HG03045 (cell line): Measurements from ENCODE around the gene ZNF593.

Source experiments
- ATAC-seq: cut with Tn5 transposase; IDR thresholded peaks from one replicate; pipeline ENCODE4 v1.9.1; 2021; ENCODE audit warnings: mild to moderate bottlenecking, moderate library complexity; ENCODE audit not compliant: unreplicated experiment

The ZNF593 gene

GRCh38 chr1:26168410-26169197 is 1.1 kb upstream of the ZNF593 start, which contains the start of gene C1orf232:
Gene C1orf232 (minus strand): TSS chr1:26168963. CDS start chr1:26168499, 464 bp downstream.
- no peak for ATAC-seq

GRCh38 chr1:26169198-26169554 is 532 bp upstream of the ZNF593 start:
- no peak for ATAC-seq

- ATAC-seq = no peak
These were observed 739 bp downstream of the ZNF593 start for GRCh38 chr1:26170472-26170821.

- ATAC-seq = no peak
These were observed 1.7 kb downstream of the ZNF593 start, which contains the start of gene ZNF593OS for GRCh38 chr1:26171084-26172072. Gene ZNF593OS (minus strand): TSS chr1:26171832. CDS start chr1:26171661, 171 bp downstream.

DNA sequence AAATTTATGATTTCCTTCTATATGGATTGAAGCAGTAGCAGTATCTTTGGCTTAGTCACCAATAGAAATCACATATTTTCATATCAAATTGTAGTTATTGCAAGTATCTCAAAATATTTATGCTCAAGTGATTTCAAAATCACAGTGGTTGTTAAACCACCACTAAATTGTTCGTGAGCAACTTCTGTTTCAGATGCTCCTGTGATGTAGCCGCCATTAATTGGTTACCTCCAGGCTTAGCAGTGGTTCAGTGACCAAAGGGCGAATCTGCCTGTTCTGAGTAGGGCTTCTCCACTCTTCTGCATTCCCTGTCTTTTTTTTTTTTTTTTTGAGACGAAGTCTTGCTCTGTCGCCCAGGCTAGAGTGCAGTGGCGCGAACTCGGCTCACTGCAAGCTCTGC is 5.6 kb downstream of the ZNF593 start:
- ATAC-seq = no peak

GRCh38 chr1:26177182-26177684 is 7.5 kb downstream of the ZNF593 start, which contains the start of gene CNKSR1:
Gene CNKSR1 (plus strand): TSS chr1:26177491. CDS start chr1:26177548, 57 bp downstream.
- ATAC-seq = no peak

DNA sequence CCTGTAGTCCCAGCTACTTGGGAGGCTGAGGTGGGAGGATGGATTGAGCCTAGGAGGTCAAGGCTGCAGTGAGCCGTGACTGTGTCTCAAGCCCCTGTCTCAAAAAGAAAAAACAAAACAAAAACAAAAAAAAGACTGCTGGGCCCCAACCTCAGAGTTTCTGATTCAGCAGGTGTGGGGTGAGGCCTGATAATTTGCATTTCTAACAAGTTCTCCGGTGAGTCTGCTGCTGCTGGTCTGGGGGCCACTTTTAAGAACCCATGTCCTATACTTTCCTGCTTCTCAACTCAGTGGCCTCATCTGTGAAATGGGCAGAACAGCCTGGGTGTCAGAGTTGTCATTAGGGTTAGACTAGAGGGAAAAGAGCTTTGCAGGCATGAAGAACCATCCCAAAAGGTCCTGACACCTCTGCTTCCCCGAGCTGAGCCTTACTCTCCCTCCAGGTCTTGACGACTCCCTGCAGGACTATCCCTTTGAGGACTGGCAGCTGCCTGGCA is 10.3 kb downstream of the ZNF593 start:
- ATAC-seq = no peak

- no peak for ATAC-seq
These were observed 12.1 kb downstream of the ZNF593 start for GRCh38 chr1:26181586-26182382.

- no peak for ATAC-seq
These were observed 12.6 kb downstream of the ZNF593 start for GRCh38 chr1:26182383-26182696.

DNA sequence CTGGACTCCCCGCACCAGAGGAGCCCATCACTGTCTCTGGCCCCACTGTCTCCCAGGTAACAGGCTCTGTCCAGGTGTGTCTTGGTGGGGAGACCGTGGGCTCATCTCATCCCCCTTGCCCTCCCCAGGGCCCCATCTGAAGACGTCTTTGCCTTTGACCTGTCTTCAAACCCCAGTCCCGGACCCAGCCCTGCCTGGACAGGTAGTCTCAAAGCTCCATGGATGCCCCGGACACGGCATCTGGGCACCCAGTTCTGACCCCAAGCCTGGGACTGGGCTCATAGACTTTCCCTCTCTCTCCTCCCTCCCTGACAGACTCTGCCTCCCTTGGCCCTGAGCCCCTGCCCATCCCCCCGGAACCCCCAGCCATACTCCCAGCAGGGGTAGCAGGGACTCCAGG is 14.4 kb downstream of the ZNF593 start:
- no peak for ATAC-seq

GRCh38 chr1:26184883-26185282 is 15.2 kb downstream of the ZNF593 start:
- ATAC-seq = no peak

GRCh38 chr1:26187882-26188281 is 18.2 kb downstream of the ZNF593 start:
- no peak for ATAC-seq

GRCh38 chr1:26188477-26188876 is 18.8 kb downstream of the ZNF593 start:
- ATAC-seq = no peak

DNA sequence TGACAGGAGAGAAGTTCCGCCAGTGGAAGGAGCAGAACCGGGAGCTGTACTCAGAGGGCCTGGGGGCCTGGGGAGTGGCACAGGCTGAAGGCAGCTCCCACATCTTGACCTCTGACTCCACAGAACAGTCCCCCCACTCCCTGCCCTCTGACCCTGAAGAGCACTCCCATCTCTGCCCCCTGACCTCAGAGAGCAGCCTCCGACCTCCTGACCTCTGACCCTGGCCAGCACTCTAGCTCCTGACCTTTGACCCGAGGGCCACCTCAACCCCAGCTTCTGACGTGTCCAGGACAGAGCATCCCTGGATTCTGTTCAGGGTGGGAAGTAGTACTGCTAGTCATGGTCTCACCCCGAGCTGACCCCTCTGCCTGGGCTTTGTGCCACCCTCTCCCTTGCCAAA is 19.6 kb downstream of the ZNF593 start:
- no peak for ATAC-seq

DNA sequence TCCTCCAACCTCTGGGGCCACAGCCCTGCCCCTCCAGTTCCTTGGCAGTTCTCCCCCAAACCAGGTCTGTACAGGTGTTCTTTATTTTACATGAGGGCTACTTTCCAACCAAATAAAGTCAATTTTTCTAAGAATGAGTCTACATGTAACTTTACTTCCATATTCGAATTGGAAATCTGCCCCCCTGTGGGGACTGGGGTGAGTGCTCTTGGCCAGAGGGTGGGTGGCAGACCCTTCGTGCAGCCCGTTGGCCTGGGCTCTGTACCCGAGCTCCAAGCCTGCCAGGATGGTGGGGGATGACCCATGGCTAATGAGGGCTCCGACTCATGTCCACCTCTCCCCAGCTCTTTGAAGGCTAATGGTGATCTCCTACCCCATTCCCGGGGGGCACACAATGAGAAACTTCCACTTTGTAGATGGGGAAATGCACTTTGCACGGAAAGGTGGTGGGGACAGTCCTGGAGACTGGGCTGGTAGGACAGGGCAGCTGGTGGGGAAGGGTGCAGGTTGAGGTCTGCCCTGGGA is 20.1 kb downstream of the ZNF593 start:
- ATAC-seq = no peak

DNA sequence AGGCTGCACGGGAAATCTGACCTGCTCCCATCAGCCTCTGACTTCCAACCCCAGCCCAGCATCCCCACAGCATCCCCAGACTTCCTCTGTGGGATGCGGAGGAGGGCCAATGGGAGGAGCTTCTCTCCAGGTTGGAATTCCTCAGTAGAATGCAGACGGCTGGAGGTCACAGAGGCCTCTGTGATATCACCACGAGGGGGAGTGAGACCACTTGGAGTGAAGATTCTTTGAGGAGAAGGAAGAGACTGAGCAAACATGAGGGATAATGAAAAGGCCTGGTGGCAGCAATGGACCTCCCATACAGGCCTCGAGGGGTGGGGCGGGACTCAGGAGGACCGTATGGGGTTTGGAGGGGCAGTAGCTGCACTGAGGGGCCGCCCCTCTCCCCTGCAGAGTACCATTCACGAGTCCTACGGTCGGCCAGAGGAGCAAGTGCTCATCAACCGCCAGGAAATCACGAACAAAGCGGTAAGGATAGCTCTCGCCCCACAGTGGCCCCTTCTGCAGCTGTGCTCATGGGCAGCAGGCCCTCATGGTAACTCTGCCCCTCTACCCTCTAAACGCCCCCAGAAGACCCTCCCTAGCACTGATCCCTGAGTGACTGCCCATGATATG is 20.8 kb downstream of the ZNF593 start, which contains the start of gene CATSPER4:
CATSPER4 (plus strand) TSS at position 230 of the 615 bp plus-strand sequence; CDS start at position 256, 26 bp downstream.
- no peak for ATAC-seq

DNA sequence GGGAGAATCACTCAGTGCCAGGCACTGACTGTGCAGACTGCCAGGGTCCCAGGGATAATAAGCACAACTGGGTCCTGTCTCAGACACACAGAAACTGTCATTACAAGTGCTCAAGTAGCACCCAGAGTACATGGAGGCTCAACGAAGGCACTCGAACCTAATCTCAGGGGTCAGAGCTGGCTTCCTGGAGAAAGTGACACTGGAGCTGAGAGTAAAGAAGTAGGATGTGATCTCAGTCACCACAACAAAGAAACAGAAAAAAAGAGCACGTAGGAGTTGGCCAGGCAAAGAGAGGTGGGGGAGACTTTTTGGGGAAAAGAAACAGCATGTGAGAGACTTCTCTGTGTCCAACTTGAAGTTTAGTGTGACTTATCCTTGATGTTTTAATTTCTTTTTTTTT is 22.0 kb downstream of the ZNF593 start:
- no peak for ATAC-seq

GRCh38 chr1:26195805-26196204 is 26.1 kb downstream of the ZNF593 start:
- no peak for ATAC-seq

DNA sequence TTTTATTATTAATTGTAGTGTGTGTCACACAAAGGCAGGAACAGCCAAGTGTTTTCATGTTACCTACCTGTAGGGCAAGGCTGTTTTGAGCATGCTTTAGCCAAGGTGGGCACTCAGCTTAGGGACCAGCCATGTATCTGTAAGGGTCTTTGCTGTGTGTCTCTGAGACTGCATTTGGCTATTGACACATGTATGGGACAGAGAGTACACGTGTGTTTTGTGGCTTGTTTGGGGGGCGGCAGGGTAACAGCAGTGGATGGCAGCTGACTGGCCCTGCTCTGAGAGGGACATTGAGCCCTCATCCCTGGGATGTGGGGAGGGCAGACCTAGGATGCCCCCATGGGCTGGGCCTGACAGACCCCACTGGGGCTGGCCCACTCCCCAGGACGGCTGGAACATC is 27.6 kb downstream of the ZNF593 start:
- no peak for ATAC-seq

- ATAC-seq = no peak
These were observed 28.1 kb downstream of the ZNF593 start for GRCh38 chr1:26197813-26198212.
